Gastroesophageal sphincter (tissue), 4 donors: Measurements from ENCODE around the gene EXD3. TPM values are rescaled to one million over a fixed set of nuclear protein-coding genes. Genes with fewer than 3 reads are reported as not detected.

Experiments used
- ATAC-seq: fragments of 150-250 bp; one replicate; pipeline ENCODE4 v1.9.1; 2016; ENCODE audit warnings: mild to moderate bottlenecking, moderate library complexity
- H3K27ac ChIP-seq, 4 donors: fragments of 200-600 bp; sonication (generic) in 3 of 4; 1 replicate in 3 of 4; 2 replicates in 1 of 4; pipeline ENCODE4 v1.5.1; 2016 to 2019
- H3K27me3 ChIP-seq: fragments of 200-600 bp; sonication (generic); one replicate; pipeline ENCODE4 v1.5.1; 2019
- H3K36me3 ChIP-seq, 2 donors: fragments of 200-600 bp; sonication (generic); one replicate each; pipeline ENCODE4 v1.5.1; 2019; ENCODE audit warnings: control low read depth in 1 of 2
- H3K4me1 ChIP-seq, 3 donors: fragments of 200-600 bp; sonication (generic); 1 replicate in 2 of 3; 2 replicates in 1 of 3; pipeline ENCODE4 v1.5.1; 2016 to 2019; ENCODE audit warnings: control low read depth in 2 of 3
- H3K4me3 ChIP-seq, 2 donors: fragments of 200-600 bp; sonication (generic); one replicate each; pipeline ENCODE4 v1.5.1; 2019; ENCODE audit warnings: mild to moderate bottlenecking in 1 of 2, moderate library complexity in 1 of 2
- H3K9me3 ChIP-seq, 3 donors: fragments of 200-600 bp; sonication (generic); one replicate each; pipeline ENCODE4 v1.5.1; 2017 to 2019; ENCODE audit warnings: control low read depth in 2 of 3
- CTCF ChIP-seq, 4 experiments: fragments of 200-600 bp in 2 of 4; fragments of 450-650 bp in 2 of 4; sonication (generic) in 1 of 4; IDR thresholded peaks; one replicate each; pipeline ENCODE4 v1.5.1; 2017 to 2019; ENCODE audit warnings: antibody characterized with exemption in 4 of 4, mild to moderate bottlenecking in 2 of 4, moderate library complexity in 2 of 4
- EP300 ChIP-seq: sonication (generic); formaldehyde crosslinking; IDR thresholded peaks from one replicate; pipeline ENCODE4 v1.6.1; 2017; ENCODE audit warnings: antibody characterized with exemption, mild to moderate bottlenecking
- POLR2A ChIP-seq, 2 donors: fragments of 450-650 bp; IDR thresholded peaks; one replicate each; pipeline ENCODE4 v1.6.1; 2017; ENCODE audit warnings: antibody characterized with exemption in 2 of 2, mild to moderate bottlenecking in 2 of 2, moderate library complexity in 1 of 2
- POLR2AphosphoS5 ChIP-seq: sonication (generic); formaldehyde crosslinking; IDR thresholded peaks from one replicate; pipeline ENCODE4 v1.6.1; 2017; ENCODE audit warnings: antibody characterized with exemption
- WGBS, 2 donors: methylation state at CpG; one replicate each; pipeline ENCODE4 v1.1.5; 2018; ENCODE audit warnings: low coverage in 1 of 2; 5-methylcytosine and 5-hydroxymethylcytosine counted together
- total RNA-seq, 4 donors: library from RNA; depleted of rRNA; stranded (reverse); fragments of >200 nt; gene quantifications; one replicate each; pipeline ENCODE4 v1.1.0, GENCODE V29; 2016

Gene EXD3
- total RNA-seq, 4 donors from 2014 or later: 3.7 to 29.7 (median 10.9) TPM

GRCh38 chr9:137449931-137450538 lies 27.1 kb upstream of the EXD3 start:
- Histone ChIP-seq H3K4me3 (no peak overlapping the region), H3K27me3 (peaks cover 13% of the 10 kb centered on the region), H3K27ac (no peak overlapping the region), H3K9me3 (no peaks in the 10 kb centered on the region), H3K4me1 (peaks cover 0 to 32% (median 6%) of the 10 kb centered on the region in 3 donors), H3K36me3 (peaks cover 0 to 33% of the 10 kb centered on the region in 2 donors)
- 86 to 100% methylated on average over 1 to 10 of the region's 18 CpGs for WGBS, 2 donors
- no peak for ATAC-seq
- TF ChIP-seq CTCF (IDR thresholded peaks at IDR 0.05): no peak
- TF ChIP-seq POLR2AphosphoS5: no peak
- TF ChIP-seq POLR2A (IDR thresholded peaks at IDR 0.05): no peak
- TF ChIP-seq EP300: no peak

- peaks cover 0 to 26% (median 2%) of the 10 kb centered on the region in 3 donors for H3K4me1 ChIP-seq
- H3K9me3 ChIP-seq: no peaks in the 10 kb centered on the region
- peaks cover 0 to 32% of the 10 kb centered on the region in 2 donors for H3K36me3 ChIP-seq
- H3K27ac ChIP-seq: no peak overlapping the region
- no peak for ATAC-seq
- TF ChIP-seq POLR2AphosphoS5: no peak
- no peak for TF ChIP-seq POLR2A (IDR thresholded peaks at IDR 0.05)
- TF ChIP-seq EP300: no peak
- no peak for TF ChIP-seq CTCF (IDR thresholded peaks at IDR 0.05)
- H3K4me3 ChIP-seq: no peak overlapping the region
- H3K27me3 ChIP-seq: peaks cover 20% of the 10 kb centered on the region
- WGBS, 2 donors: 90 to 100% methylated on average over 1 to 2 of the region's 36 CpGs
These were observed 26.3 kb upstream of the EXD3 start for GRCh38 chr9:137449081-137449844.

DNA sequence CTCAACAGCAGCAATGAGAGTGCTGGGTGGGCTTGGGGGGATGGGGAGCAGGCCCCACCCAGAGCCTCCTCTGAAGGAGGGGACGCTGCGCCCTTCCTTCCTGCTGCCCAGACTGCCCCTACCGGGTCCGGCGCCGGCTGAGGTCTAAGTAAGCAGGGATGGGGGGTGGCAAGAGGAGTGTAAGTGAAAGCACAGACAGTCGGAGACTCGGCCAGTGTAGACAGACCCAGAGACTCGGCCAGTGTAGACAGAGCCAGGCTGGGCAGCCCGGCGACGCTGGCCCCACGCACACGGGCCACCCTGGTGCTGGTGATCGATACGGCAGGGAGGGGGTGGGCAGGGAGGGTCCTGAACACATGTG lies 25.6 kb upstream of the EXD3 start:
- WGBS, 2 donors: 73% methylated on average over 6 of the region's 16 CpGs; no CpG with 5 or more reads in 1 of the 2 donors
- ATAC-seq: no peak
- Histone ChIP-seq H3K4me1 (peaks cover 0 to 20% (median 0%) of the 10 kb centered on the region in 3 donors), H3K4me3 (no peak overlapping the region), H3K27ac (no peak overlapping the region), H3K27me3 (peaks cover 27% of the 10 kb centered on the region), H3K9me3 (no peaks in the 10 kb centered on the region), H3K36me3 (peaks cover 0 to 32% of the 10 kb centered on the region in 2 donors)
- no peak for TF ChIP-seq EP300
- no peak for TF ChIP-seq POLR2A (IDR thresholded peaks at IDR 0.05)
- no peak for TF ChIP-seq POLR2AphosphoS5
- no peak for TF ChIP-seq CTCF (IDR thresholded peaks at IDR 0.05)

- H3K27me3 ChIP-seq: peaks cover 29% of the 10 kb centered on the region
- H3K4me3 ChIP-seq: no peak overlapping the region
- no peak overlapping the region for H3K27ac ChIP-seq
- H3K4me1 ChIP-seq: peaks cover 0 to 14% (median 0%) of the 10 kb centered on the region in 3 donors
- H3K9me3 ChIP-seq: no peaks in the 10 kb centered on the region
- peaks cover 0 to 28% of the 10 kb centered on the region in 2 donors for H3K36me3 ChIP-seq
- WGBS, 2 donors: 63 to 80% methylated on average over 1 to 2 of the region's 27 CpGs
- ATAC-seq: no peak
- TF ChIP-seq EP300 (no peak), POLR2A (IDR thresholded peaks at IDR 0.05) (no peak), CTCF (IDR thresholded peaks at IDR 0.05) (no peak), POLR2AphosphoS5 (no peak)
These were observed 25.0 kb upstream of the EXD3 start for GRCh38 chr9:137447722-137448601.
